Endometrial microvascular endothelial cells (primary cell): Measurements from ENCODE around the gene NPIPB6. TPM values are rescaled to one million over a fixed set of nuclear protein-coding genes. Genes with fewer than 3 reads are reported as not detected.

Experiments used
- in situ Hi-C: cut with HindIII; loops from 2 replicates; pipeline ENCODE4 v1.10.0; 2017; ENCODE audit warnings: low sequenced_read_pairs, low pct_unique_long_range_greater_than_20kb; ENCODE audit errors: inconsistent ontology term
- total RNA-seq: library from RNA; depleted of rRNA; stranded (reverse); fragments of >200 nt; gene quantifications from one replicate; pipeline ENCODE4 v1.2.3, GENCODE V29; 2015; ENCODE audit errors: inconsistent ontology term

Gene NPIPB6
- total RNA-seq, 1 donor from 2014 or later = not detected

- in situ Hi-C loops = no loop called here
Observed at GRCh38 chr16:28307936-28308335, 55.4 kb downstream of the NPIPB6 start.

DNA sequence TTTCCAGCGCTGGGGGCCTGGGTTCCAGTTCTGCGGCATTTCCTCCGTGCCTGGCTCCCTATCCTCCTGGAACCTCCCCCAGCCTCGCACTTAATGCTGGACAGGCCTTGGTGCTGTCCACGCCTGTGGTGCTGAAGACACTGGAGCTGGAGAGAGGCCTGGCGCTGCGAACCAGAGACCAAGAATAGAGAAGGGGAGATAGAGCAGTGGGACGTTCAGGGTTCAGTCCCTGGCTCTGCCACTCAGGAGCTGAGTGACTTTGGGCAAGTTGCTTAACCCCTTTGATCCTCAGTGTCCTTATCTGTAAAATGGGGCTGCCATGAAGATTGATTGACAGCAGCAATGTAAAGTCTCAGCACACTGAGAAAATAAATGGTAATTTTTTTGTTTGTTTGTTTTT, 59.1 kb downstream of the NPIPB6 start:
- in situ Hi-C loops = no loop called here

DNA sequence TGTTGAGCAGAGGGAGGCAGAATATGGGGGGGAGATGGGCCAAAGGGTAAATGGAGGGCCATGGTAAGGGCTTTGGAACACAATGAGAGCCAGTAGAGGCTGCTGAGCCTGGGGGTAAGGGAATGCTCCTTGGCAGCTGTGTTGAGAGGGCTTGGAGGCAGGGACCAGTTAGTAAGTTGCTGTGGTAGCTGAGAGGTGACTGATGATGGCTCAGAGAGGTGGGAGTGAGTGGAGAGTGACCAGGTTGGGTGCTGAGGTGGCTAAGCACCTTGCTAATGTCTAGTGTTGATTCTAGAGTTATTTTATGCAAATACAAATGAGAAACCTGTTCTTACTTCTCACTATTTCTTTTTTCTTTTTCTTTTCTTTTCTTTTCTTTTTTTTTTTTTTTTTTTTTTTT, 60.2 kb downstream of the NPIPB6 start:
- in situ Hi-C loops = no loop called here

DNA sequence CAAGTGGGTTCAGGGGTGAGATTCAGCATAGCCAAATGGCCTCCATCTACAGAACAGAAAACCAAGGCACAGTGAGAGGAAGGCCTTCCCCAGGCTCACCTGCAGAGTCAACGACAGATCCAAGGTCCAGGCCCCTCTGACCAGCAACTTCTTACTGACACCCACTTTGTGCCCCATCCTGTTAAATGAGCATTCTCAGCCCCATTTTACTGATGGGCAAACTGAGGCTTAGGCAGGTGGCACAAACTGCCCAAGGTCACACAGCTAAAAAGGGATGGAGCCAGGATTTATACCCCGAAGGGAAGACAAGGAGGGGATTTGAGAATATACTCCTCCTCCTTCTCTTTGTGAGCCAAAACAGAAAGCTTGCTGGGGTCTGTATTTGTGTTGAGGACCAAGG, 61.7 kb downstream of the NPIPB6 start:
- in situ Hi-C loops = no loop called here

- in situ Hi-C loops = no loop called here
Observed at GRCh38 chr16:28301154-28301553, 62.2 kb downstream of the NPIPB6 start.

GRCh38 chr16:28300327-28300726, 63.0 kb downstream of the NPIPB6 start:
- in situ Hi-C loops = no loop called here

DNA sequence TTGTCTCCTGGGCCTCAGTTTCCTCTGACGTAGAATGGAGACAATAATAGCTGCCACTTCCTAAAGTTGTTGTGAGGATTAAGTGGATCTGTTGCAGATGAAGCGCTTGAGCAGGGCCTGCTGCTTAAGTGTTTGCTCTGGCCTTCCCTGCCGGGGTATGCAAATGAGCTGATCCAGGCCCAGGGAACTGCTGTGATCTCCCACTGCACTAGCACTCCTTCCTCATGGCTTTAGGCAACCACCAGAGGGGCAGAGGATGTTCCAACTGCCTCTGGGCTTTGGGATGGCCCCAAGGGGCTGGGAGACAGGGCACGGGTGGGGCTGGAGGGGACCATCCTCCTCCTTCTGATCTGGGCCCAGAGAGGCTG, 64.8 kb downstream of the NPIPB6 start:
- in situ Hi-C loops = no loop called here

- in situ Hi-C loops = no loop called here
Observed at GRCh38 chr16:28297784-28298510, 65.4 kb downstream of the NPIPB6 start.

DNA sequence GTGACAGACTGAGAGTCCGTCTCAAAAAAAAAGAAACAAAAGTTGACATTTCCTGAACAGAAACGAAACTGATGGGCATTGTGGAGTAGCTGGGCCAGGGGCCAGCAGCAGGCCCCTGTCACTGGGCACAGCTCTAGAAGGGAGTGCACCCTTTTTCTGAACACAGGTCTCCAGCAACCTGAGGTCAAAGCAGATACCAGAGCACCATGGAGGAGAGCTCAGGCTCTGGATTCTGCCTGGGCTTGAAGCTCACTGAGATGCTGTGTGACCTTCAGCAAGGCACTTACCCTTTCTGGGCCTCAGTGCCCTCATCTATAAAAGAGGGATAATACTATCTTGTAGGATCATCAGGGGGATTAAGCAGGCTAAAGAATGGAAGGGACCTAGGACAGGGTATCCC, 66.0 kb downstream of the NPIPB6 start:
- in situ Hi-C loops = no loop called here

- in situ Hi-C loops = no loop called here
Observed at GRCh38 chr16:28295276-28295675, 68.0 kb downstream of the NPIPB6 start.

DNA sequence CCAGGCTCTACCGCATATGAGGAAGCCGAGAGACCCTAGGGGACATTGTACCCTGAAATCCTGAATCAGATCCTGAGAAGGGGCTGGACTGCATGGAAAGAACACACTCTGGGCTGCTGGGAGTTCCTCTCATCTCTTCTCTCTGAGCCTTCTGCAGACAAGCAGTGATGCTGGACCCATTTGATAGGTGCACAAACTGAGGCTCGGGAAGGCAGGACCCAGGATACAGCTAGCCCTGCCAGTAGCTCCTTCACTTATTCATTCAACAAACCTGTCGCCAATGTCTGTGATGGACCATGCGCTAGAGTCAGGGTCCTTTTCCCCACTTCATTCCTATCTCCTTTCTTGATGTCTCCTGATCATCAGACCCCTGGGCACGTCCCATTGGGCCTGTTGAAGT, 69.1 kb downstream of the NPIPB6 start:
- in situ Hi-C loops = no loop called here

DNA sequence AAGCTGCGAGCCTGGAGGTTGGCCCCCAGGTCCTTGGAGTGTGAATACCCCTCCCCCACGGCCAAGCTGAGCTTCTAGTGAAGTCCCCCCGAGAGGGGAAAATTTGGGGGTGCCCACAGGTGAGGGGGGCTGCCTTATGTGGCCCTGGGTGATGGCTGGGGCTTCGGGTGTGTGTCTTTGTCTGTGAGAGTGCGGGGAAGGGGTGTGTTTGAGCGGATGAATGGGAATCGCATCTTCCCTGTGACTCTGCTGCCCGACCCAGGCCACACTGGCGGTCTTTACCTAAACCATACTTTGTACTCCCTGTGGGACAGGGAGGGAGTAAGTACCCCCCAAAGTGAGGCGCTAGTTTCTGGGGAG, 69.7 kb downstream of the NPIPB6 start:
- in situ Hi-C loops = no loop called here

- in situ Hi-C loops = no loop called here
Observed at GRCh38 chr16:28292731-28293600, 70.3 kb downstream of the NPIPB6 start.

Other genes with a start within 250 kb of the NPIPB6 start
- gene XPO6, start 151.5 kb downstream of the NPIPB6 start, total RNA-seq = 179 TPM
- gene SBK1, start 71.0 kb downstream of the NPIPB6 start, total RNA-seq = not detected
- gene EIF3CL, start 40.3 kb upstream of the NPIPB6 start, total RNA-seq = 134 TPM
- gene NPIPB7, start 108.8 kb upstream of the NPIPB6 start, total RNA-seq = not detected
- 28.6 TPM for gene CLN3, start 128.6 kb upstream of the NPIPB6 start, total RNA-seq
- not detected for gene APOBR, start 131.1 kb upstream of the NPIPB6 start, total RNA-seq
- gene IL27, start 143.3 kb upstream of the NPIPB6 start, total RNA-seq = not detected
- 0.56 TPM for gene NUPR1, start 175.5 kb upstream of the NPIPB6 start, total RNA-seq
- gene SGF29, start 190.4 kb upstream of the NPIPB6 start, total RNA-seq = 6.8 TPM
- gene SULT1A2, start 233.5 kb upstream of the NPIPB6 start, total RNA-seq = not detected
- gene SULT1A1, start 246.5 kb upstream of the NPIPB6 start, total RNA-seq = 5.9 TPM